ENCODE results near the gene BSPRY. TPM values are rescaled to one million over a fixed set of nuclear protein-coding genes. Genes with fewer than 3 reads are reported as not detected.

Gene BSPRY
- total and polyA plus RNA-seq, 2 experiments from 2014 or later = 4.8 to 6.6 TPM

DNA sequence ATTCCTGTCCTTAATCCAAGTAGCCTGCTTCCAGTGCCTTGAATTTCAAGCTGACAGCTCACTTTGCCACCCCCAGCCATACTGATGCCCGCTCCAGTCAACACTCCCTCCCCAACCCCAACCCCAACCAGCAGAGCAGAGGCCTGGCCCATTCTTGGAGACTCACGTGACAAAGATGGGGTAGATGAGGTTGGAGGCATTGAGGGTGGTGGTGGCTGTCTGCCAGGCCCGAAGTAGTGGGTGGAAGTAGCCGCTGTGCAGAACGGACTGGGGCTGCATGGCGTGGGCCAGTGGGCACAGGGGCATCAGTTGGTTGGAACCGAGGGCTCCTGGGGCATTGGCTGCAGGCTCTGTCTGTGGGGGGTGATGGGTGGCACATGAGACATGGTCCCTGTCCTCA lies 43.9 kb downstream of the BSPRY start:
- ATAC-seq (no peak), DNase-seq (ENCODE audit: low spot score) (no peak)
- Histone ChIP-seq H3K4me3 (no peak overlapping the region), H3F3A (replicated peaks; ENCODE audit: low read depth) (no peaks in the 10 kb centered on the region), H3K27ac (ENCODE audit: low read depth) (no peak overlapping the region), H3K4me1 (ENCODE audit: insufficient read depth) (no peaks in the 10 kb centered on the region), H2AFZ (no peak overlapping the region), H3K36me3 (ENCODE audit: insufficient read depth) (no peaks in the 10 kb centered on the region), H3K79me2 (replicated peaks; ENCODE audit: insufficient read depth) (no peaks in the 10 kb centered on the region), H4K20me1 (replicated peaks; ENCODE audit: insufficient read depth) (0 out of 2 replicates have a peak, but pooled peaks cover 2% of the 10 kb centered on the region), H3K4me2 (no peak overlapping the region), H3K27me3 (ENCODE audit: insufficient read depth) (no peaks in the 10 kb centered on the region), H3K9me2 (ENCODE audit: insufficient read depth) (no peaks in the 10 kb centered on the region)
- Mint-ChIP-seq H3K27me3 (ENCODE audit: insufficient read depth, low read depth, poor library complexity) (peaks cover 7% of the 10 kb centered on the region), H3K9me3 (no peaks in the 10 kb centered on the region), H3K27ac (no peak overlapping the region), H3K4me3 (no peak overlapping the region), H3K36me3 (ENCODE audit: low read depth) (peaks cover 9% of the 10 kb centered on the region; the same call in 2 of the 3 replicates), H3K4me1 (no peaks in the 10 kb centered on the region)
- TF ChIP-seq EZH2phosphoT487 (IDR thresholded peaks at IDR 0.05; ENCODE audit: unreplicated experiment) (no peak), POLR2AphosphoS5 (IDR thresholded peaks at IDR 0.05; ENCODE audit: low read depth) (no peak), JUNB (IDR thresholded peaks at IDR 0.05; ENCODE audit: unreplicated experiment) (no peak), EZH2 (IDR thresholded peaks at IDR 0.05; ENCODE audit: low read depth, unreplicated experiment) (no peak), NANOG (IDR thresholded peaks at IDR 0.05; ENCODE audit: borderline replicate concordance) (no peak), ZNF114 (CRISPR knock-in tag; IDR thresholded peaks at IDR 0.05) (no peak), CREB1 (CRISPR knock-in tag; IDR thresholded peaks at IDR 0.05; ENCODE audit: low read depth) (no peak), STAT1 (IDR thresholded peaks at IDR 0.05; ENCODE audit: unreplicated experiment) (no peak), ZNF331 (CRISPR knock-in tag; IDR thresholded peaks at IDR 0.05; ENCODE audit: low read depth) (no peak)
- TF ChIP-seq, protein P1, sequence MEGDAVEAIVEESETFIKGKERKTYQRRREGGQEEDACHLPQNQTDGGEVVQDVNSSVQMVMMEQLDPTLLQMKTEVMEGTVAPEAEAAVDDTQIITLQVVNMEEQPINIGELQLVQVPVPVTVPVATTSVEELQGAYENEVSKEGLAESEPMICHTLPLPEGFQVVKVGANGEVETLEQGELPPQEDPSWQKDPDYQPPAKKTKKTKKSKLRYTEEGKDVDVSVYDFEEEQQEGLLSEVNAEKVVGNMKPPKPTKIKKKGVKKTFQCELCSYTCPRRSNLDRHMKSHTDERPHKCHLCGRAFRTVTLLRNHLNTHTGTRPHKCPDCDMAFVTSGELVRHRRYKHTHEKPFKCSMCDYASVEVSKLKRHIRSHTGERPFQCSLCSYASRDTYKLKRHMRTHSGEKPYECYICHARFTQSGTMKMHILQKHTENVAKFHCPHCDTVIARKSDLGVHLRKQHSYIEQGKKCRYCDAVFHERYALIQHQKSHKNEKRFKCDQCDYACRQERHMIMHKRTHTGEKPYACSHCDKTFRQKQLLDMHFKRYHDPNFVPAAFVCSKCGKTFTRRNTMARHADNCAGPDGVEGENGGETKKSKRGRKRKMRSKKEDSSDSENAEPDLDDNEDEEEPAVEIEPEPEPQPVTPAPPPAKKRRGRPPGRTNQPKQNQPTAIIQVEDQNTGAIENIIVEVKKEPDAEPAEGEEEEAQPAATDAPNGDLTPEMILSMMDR (conservative IDR thresholded peaks at IDR 0.05; ENCODE audit: low read depth in 2 of 2) = no peak
- TF ChIP-seq, protein P2, sequence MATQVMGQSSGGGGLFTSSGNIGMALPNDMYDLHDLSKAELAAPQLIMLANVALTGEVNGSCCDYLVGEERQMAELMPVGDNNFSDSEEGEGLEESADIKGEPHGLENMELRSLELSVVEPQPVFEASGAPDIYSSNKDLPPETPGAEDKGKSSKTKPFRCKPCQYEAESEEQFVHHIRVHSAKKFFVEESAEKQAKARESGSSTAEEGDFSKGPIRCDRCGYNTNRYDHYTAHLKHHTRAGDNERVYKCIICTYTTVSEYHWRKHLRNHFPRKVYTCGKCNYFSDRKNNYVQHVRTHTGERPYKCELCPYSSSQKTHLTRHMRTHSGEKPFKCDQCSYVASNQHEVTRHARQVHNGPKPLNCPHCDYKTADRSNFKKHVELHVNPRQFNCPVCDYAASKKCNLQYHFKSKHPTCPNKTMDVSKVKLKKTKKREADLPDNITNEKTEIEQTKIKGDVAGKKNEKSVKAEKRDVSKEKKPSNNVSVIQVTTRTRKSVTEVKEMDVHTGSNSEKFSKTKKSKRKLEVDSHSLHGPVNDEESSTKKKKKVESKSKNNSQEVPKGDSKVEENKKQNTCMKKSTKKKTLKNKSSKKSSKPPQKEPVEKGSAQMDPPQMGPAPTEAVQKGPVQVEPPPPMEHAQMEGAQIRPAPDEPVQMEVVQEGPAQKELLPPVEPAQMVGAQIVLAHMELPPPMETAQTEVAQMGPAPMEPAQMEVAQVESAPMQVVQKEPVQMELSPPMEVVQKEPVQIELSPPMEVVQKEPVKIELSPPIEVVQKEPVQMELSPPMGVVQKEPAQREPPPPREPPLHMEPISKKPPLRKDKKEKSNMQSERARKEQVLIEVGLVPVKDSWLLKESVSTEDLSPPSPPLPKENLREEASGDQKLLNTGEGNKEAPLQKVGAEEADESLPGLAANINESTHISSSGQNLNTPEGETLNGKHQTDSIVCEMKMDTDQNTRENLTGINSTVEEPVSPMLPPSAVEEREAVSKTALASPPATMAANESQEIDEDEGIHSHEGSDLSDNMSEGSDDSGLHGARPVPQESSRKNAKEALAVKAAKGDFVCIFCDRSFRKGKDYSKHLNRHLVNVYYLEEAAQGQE (IDR thresholded peaks at IDR 0.05; ENCODE audit: unreplicated experiment) = no peak
- TF ChIP-seq, protein P3, sequence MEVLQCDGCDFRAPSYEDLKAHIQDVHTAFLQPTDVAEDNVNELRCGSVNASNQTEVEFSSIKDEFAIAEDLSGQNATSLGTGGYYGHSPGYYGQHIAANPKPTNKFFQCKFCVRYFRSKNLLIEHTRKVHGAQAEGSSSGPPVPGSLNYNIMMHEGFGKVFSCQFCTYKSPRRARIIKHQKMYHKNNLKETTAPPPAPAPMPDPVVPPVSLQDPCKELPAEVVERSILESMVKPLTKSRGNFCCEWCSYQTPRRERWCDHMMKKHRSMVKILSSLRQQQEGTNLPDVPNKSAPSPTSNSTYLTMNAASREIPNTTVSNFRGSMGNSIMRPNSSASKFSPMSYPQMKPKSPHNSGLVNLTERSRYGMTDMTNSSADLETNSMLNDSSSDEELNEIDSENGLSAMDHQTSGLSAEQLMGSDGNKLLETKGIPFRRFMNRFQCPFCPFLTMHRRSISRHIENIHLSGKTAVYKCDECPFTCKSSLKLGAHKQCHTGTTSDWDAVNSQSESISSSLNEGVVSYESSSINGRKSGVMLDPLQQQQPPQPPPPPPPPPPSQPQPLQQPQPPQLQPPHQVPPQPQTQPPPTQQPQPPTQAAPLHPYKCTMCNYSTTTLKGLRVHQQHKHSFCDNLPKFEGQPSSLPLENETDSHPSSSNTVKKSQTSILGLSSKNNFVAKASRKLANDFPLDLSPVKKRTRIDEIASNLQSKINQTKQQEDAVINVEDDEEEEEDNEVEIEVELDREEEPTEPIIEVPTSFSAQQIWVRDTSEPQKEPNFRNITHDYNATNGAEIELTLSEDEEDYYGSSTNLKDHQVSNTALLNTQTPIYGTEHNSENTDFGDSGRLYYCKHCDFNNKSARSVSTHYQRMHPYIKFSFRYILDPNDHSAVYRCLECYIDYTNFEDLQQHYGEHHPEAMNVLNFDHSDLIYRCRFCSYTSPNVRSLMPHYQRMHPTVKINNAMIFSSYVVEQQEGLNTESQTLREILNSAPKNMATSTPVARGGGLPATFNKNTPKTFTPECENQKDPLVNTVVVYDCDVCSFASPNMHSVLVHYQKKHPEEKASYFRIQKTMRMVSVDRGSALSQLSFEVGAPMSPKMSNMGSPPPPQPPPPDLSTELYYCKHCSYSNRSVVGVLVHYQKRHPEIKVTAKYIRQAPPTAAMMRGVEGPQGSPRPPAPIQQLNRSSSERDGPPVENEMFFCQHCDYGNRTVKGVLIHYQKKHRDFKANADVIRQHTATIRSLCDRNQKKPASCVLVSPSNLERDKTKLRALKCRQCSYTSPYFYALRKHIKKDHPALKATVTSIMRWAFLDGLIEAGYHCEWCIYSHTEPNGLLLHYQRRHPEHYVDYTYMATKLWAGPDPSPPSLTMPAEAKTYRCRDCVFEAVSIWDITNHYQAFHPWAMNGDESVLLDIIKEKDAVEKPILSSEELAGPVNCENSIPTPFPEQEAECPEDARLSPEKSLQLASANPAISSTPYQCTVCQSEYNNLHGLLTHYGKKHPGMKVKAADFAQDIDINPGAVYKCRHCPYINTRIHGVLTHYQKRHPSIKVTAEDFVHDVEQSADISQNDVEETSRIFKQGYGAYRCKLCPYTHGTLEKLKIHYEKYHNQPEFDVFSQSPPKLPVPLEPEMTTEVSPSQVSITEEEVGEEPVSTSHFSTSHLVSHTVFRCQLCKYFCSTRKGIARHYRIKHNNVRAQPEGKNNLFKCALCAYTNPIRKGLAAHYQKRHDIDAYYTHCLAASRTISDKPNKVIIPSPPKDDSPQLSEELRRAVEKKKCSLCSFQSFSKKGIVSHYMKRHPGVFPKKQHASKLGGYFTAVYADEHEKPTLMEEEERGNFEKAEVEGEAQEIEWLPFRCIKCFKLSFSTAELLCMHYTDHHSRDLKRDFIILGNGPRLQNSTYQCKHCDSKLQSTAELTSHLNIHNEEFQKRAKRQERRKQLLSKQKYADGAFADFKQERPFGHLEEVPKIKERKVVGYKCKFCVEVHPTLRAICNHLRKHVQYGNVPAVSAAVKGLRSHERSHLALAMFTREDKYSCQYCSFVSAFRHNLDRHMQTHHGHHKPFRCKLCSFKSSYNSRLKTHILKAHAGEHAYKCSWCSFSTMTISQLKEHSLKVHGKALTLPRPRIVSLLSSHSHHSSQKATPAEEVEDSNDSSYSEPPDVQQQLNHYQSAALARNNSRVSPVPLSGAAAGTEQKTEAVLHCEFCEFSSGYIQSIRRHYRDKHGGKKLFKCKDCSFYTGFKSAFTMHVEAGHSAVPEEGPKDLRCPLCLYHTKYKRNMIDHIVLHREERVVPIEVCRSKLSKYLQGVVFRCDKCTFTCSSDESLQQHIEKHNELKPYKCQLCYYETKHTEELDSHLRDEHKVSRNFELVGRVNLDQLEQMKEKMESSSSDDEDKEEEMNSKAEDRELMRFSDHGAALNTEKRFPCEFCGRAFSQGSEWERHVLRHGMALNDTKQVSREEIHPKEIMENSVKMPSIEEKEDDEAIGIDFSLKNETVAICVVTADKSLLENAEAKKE (CRISPR knock-in tag; IDR thresholded peaks at IDR 0.05) = no peak
- TF ChIP-seq, protein P4, sequence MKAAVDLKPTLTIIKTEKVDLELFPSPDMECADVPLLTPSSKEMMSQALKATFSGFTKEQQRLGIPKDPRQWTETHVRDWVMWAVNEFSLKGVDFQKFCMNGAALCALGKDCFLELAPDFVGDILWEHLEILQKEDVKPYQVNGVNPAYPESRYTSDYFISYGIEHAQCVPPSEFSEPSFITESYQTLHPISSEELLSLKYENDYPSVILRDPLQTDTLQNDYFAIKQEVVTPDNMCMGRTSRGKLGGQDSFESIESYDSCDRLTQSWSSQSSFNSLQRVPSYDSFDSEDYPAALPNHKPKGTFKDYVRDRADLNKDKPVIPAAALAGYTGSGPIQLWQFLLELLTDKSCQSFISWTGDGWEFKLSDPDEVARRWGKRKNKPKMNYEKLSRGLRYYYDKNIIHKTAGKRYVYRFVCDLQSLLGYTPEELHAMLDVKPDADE (IDR thresholded peaks at IDR 0.05) = no peak
